Naive thymus-derived CD4-positive, alpha-beta T cell (primary cell): ENCODE results near the gene CDC42BPB. TPM values are rescaled to one million over a fixed set of nuclear protein-coding genes. Genes with fewer than 3 reads are reported as not detected.

Experiments
- ATAC-seq: fragments of 150-1000 bp; cut with Tn5 transposase; 2 replicates; pipeline ENCODE4 v1.10.0; 2021; ENCODE audit warnings: mild to moderate bottlenecking, moderate library complexity
- CTCF ChIA-PET: fragments of 350-600 bp; sonication (Branson Sonifier 250); formaldehyde crosslinking; loops from one replicate; lab custom pipeline; 2021; ENCODE audit warnings: antibody characterized with exemption; lab: Charles Lee
- POLR2A ChIA-PET: fragments of 350-600 bp; sonication (Branson Sonifier 250); formaldehyde crosslinking; loops from one replicate; lab custom pipeline; 2021; ENCODE audit warnings: antibody characterized with exemption, inconsistent platforms; lab: Charles Lee
- DNase-seq, 9 donors: peaks; one replicate each; pipeline versions ENCODE4 v3.0.0 to v3.0.0-alpha.2; 2020 to 2022; ENCODE audit warnings: mixed read lengths in 1 of 9
- H3K27ac ChIP-seq: one replicate; pipeline ENCODE4 v1.7.0; 2013; ENCODE audit warnings: mild to moderate bottlenecking, low read depth, low read length, moderate library complexity
- H3K27me3 ChIP-seq, 2 donors: one replicate each; pipeline ENCODE4 v1.7.0; 2013; ENCODE audit warnings: low read length in 2 of 2, mild to moderate bottlenecking in 2 of 2, moderate library complexity in 2 of 2; ENCODE audit not compliant: control insufficient read depth in 2 of 2, insufficient read depth in 2 of 2
- H3K36me3 ChIP-seq, 3 experiments: 1 replicate in 2 of 3; 2 replicates in 1 of 3; pipeline ENCODE4 v1.7.0; 2013; ENCODE audit warnings: low read length in 3 of 3, mild to moderate bottlenecking in 3 of 3, moderate library complexity in 1 of 3; ENCODE audit not compliant: insufficient read depth in 3 of 3, control insufficient read depth in 2 of 3
- H3K4me1 ChIP-seq, 2 donors: one replicate each; pipeline ENCODE4 v1.7.0; 2013; ENCODE audit warnings: low read length in 2 of 2, mild to moderate bottlenecking in 2 of 2, moderate library complexity in 1 of 2; ENCODE audit not compliant: control insufficient read depth in 2 of 2, insufficient read depth in 2 of 2
- H3K4me3 ChIP-seq: 2 replicates; pipeline ENCODE4 v1.7.0; 2013; ENCODE audit warnings: mild to moderate bottlenecking, low read length
- H3K9me3 ChIP-seq, 3 experiments: 1 replicate in 2 of 3; 2 replicates in 1 of 3; pipeline ENCODE4 v1.7.0; 2013; ENCODE audit warnings: low read length in 3 of 3; ENCODE audit not compliant: control insufficient read depth in 2 of 3
- H3K27ac Mint-ChIP-seq, 9 donors: one replicate each; pipeline ENCODE4 v1.8.0; 2020 to 2022; ENCODE audit warnings: mixed read lengths in 9 of 9, mild to moderate bottlenecking in 8 of 9, moderate library complexity in 5 of 9, inconsistent platforms in 2 of 9
- H3K27me3 Mint-ChIP-seq, 5 donors: one replicate each; pipeline ENCODE4 v1.8.0; 2021 to 2022; ENCODE audit warnings: mixed read lengths in 5 of 5, mild to moderate bottlenecking in 1 of 5
- H3K36me3 Mint-ChIP-seq, 5 donors: one replicate each; pipeline ENCODE4 v1.8.0; 2020 to 2022; ENCODE audit warnings: mixed read lengths in 5 of 5, mild to moderate bottlenecking in 3 of 5, inconsistent platforms in 1 of 5
- H3K4me1 Mint-ChIP-seq, 7 donors: one replicate each; pipeline ENCODE4 v1.8.0; 2020 to 2022; ENCODE audit warnings: mixed read lengths in 7 of 7, mild to moderate bottlenecking in 3 of 7, inconsistent platforms in 1 of 7
- H3K4me3 Mint-ChIP-seq, 10 donors: one replicate each; pipeline ENCODE4 v1.8.0; 2020 to 2022; ENCODE audit warnings: mild to moderate bottlenecking in 10 of 10, mixed read lengths in 10 of 10, moderate library complexity in 6 of 10, inconsistent platforms in 2 of 10
- H3K9me3 Mint-ChIP-seq, 11 donors: one replicate each; pipeline ENCODE4 v1.8.0; 2020 to 2022; ENCODE audit warnings: mixed read lengths in 11 of 11, mild to moderate bottlenecking in 4 of 11, inconsistent platforms in 1 of 11, moderate library complexity in 1 of 11
- intact Hi-C, 2 donors: fragments of 100-400 bp; cut with micrococcal nuclease; formaldehyde crosslinking; loops; one replicate each; pipeline ENCODE4 v1.15.1; 2023
- polyA plus RNA-seq, 2 donors: library from polyadenylated mRNA; unstranded; fragments of 300-500 nt; fragmentation: Illumina TruSeq; gene quantifications; one replicate each; pipeline ENCODE4 v1.2.3, GENCODE V29; 2021
- total RNA-seq, 6 experiments: library from RNA in 5 of 6; stranded (reverse) in 5 of 6; gene quantifications; 1 replicate in 5 of 6; 2 replicates in 1 of 6; pipeline ENCODE4 v1.2.3 and lab custom pipeline; 2021 to 2026

CDC42BPB gene
- total and polyA plus RNA-seq, 7 experiments from 2014 or later: 0.34 to 16.0 (median 4.8) TPM

GRCh38 chr14:102889615-102890014 lies 167.7 kb downstream of the CDC42BPB start:
- H3K27me3 ChIP-seq: no peaks in the 10 kb centered on the region
- Mint-ChIP-seq H3K27me3 (no peaks in the 10 kb centered on the region), H3K9me3 (no peaks in the 10 kb centered on the region), H3K27ac (peak overlapping the region in 1 of 9 donors; percentile 39), H3K36me3 (peaks cover 0 to 58% (median 14%) of the 10 kb centered on the region in 5 donors), H3K4me3 (no peak overlapping the region), H3K4me1 (no peaks in the 10 kb centered on the region)
- ChIA-PET CTCF (no interaction called here), POLR2A (no interaction called here)
- intact Hi-C loops: loop anchor here in 1 of 2 donors (10.0 kb wide), 1 partner anchor 115 kb away; the partner anchor contains the start of gene TRAF3
- no peaks in the 10 kb centered on the region for H3K9me3 ChIP-seq
- H3K27ac ChIP-seq: no peak overlapping the region
- H3K4me1 ChIP-seq: no peaks in the 10 kb centered on the region
- no peak for ATAC-seq
- no peak overlapping the region for H3K4me3 ChIP-seq
- no peak for DNase-seq
- H3K36me3 ChIP-seq: peaks cover 11 to 86% (median 13%) of the 10 kb centered on the region in 3 experiments

GRCh38 chr14:102888748-102889147 lies 168.6 kb downstream of the CDC42BPB start:
- intact Hi-C loops: loop anchor here in 1 of 2 donors (10.0 kb wide), 1 partner anchor 114 kb away; the partner anchor contains the start of gene TRAF3
- POLR2A ChIA-PET: no interaction called here
- Mint-ChIP-seq H3K36me3 (peaks cover 0 to 59% (median 17%) of the 10 kb centered on the region in 5 donors), H3K27me3 (no peaks in the 10 kb centered on the region), H3K9me3 (no peaks in the 10 kb centered on the region), H3K4me3 (no peak overlapping the region), H3K27ac (peak overlapping the region in 3 of 9 donors; percentile 32 to 59 (median 48)), H3K4me1 (no peaks in the 10 kb centered on the region)
- H3K27ac ChIP-seq: no peak overlapping the region
- CTCF ChIA-PET: no interaction called here
- H3K36me3 ChIP-seq: peaks cover 11 to 86% (median 13%) of the 10 kb centered on the region in 3 experiments
- H3K27me3 ChIP-seq: no peaks in the 10 kb centered on the region
- DNase-seq (no peak), ATAC-seq (no peak)
- H3K4me1 ChIP-seq: no peaks in the 10 kb centered on the region
- no peak overlapping the region for H3K4me3 ChIP-seq
- no peaks in the 10 kb centered on the region for H3K9me3 ChIP-seq

GRCh38 chr14:102885737-102886447 lies 171.5 kb downstream of the CDC42BPB start:
- Mint-ChIP-seq H3K27ac (peak overlapping the region in 2 of 9 donors; percentile 5 to 22), H3K27me3 (no peaks in the 10 kb centered on the region), H3K9me3 (no peaks in the 10 kb centered on the region), H3K4me3 (no peak overlapping the region), H3K4me1 (peaks cover 0 to 15% (median 0%) of the 10 kb centered on the region in 7 donors), H3K36me3 (peaks cover 0 to 50% (median 17%) of the 10 kb centered on the region in 5 donors)
- H3K27me3 ChIP-seq: no peaks in the 10 kb centered on the region
- no peak overlapping the region for H3K4me3 ChIP-seq
- H3K9me3 ChIP-seq: no peaks in the 10 kb centered on the region
- DNase-seq: no peak
- H3K27ac ChIP-seq: no peak overlapping the region
- H3K36me3 ChIP-seq: peaks cover 7 to 78% (median 11%) of the 10 kb centered on the region in 3 experiments
- POLR2A ChIA-PET: no interaction called here
- intact Hi-C loops: loop anchor here in 1 of 2 donors (10.0 kb wide), 1 partner anchor 111 kb away; the partner anchor contains the start of gene TRAF3
- no peak for ATAC-seq
- no peaks in the 10 kb centered on the region for H3K4me1 ChIP-seq
- CTCF ChIA-PET: no interaction called here

- Mint-ChIP-seq H3K4me3 (no peak overlapping the region), H3K36me3 (peaks cover 0 to 43% (median 22%) of the 10 kb centered on the region in 5 donors), H3K27me3 (no peaks in the 10 kb centered on the region), H3K9me3 (no peaks in the 10 kb centered on the region), H3K4me1 (peaks cover 0 to 17% (median 0%) of the 10 kb centered on the region in 7 donors), H3K27ac (peak overlapping the region in 1 of 9 donors; percentile 11)
- Histone ChIP-seq H3K4me3 (no peak overlapping the region), H3K36me3 (peaks cover under 1 to 81% (median 8%) of the 10 kb centered on the region in 3 experiments), H3K9me3 (no peaks in the 10 kb centered on the region), H3K27ac (no peak overlapping the region), H3K27me3 (no peaks in the 10 kb centered on the region), H3K4me1 (no peaks in the 10 kb centered on the region)
- CTCF ChIA-PET: no interaction called here
- ATAC-seq (no peak), DNase-seq (no peak)
- intact Hi-C loops: loop anchor here in 1 of 2 donors (10.0 kb wide), 1 partner anchor 109 kb away; the partner anchor contains the start of gene TRAF3
- POLR2A ChIA-PET: no interaction called here
These were observed 173.8 kb downstream of the CDC42BPB start for GRCh38 chr14:102883554-102883953.

GRCh38 chr14:102883089-102883541 lies 174.2 kb downstream of the CDC42BPB start:
- H3K36me3 Mint-ChIP-seq: peaks cover 0 to 43% (median 22%) of the 10 kb centered on the region in 5 donors
- ChIA-PET POLR2A (no interaction called here), CTCF (no interaction called here)
- H3K4me3 Mint-ChIP-seq: no peak overlapping the region
- Histone ChIP-seq H3K9me3 (no peaks in the 10 kb centered on the region), H3K4me3 (no peak overlapping the region), H3K27ac (no peak overlapping the region), H3K36me3 (peaks cover 0 to 81% (median 8%) of the 10 kb centered on the region in 3 experiments), H3K27me3 (no peaks in the 10 kb centered on the region), H3K4me1 (no peaks in the 10 kb centered on the region)
- H3K27me3 Mint-ChIP-seq: no peaks in the 10 kb centered on the region
- no peak for ATAC-seq
- H3K9me3 Mint-ChIP-seq: no peaks in the 10 kb centered on the region
- no peak for DNase-seq
- H3K27ac Mint-ChIP-seq: peak overlapping the region in 3 of 9 donors; percentile 1 to 63 (median 11)
- intact Hi-C loops: loop anchor here in 1 of 2 donors (10.0 kb wide), 1 partner anchor 108 kb away; the partner anchor contains the start of gene TRAF3
- peaks cover 0 to 17% (median 0%) of the 10 kb centered on the region in 7 donors for H3K4me1 Mint-ChIP-seq
